GM18861 (cell line): Measurements from ENCODE around the gene PAIP1.
"Not testable (repeated sequence)": the region's sequence is repeated elsewhere in the genome, so short reads cannot be mapped to it uniquely, and the experiment has no call there.

Experiments
- ATAC-seq: cut with Tn5 transposase; IDR thresholded peaks from one replicate; pipeline ENCODE4 v1.9.1; 2021; ENCODE audit not compliant: unreplicated experiment

PAIP1 gene

DNA sequence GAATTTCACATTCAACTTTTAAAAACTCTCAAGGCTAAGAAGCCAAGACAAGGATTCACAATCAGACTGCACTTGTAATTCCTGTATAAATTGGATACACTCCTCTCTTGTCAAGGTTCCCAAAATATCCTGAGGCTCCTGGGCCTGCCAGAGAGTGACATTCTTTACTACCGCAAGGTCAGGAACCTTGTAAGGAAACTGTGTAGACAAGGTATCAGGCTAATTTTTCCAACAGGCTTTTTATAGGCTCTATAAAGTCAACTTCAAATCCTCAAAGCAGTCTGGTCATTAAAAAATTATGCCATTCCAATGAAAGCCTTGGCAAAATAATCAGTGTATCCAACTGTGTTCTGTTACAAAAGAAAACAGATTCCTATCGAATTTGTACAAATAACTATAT lies 15.5 kb upstream of the PAIP1 start:
- no peak for ATAC-seq

DNA sequence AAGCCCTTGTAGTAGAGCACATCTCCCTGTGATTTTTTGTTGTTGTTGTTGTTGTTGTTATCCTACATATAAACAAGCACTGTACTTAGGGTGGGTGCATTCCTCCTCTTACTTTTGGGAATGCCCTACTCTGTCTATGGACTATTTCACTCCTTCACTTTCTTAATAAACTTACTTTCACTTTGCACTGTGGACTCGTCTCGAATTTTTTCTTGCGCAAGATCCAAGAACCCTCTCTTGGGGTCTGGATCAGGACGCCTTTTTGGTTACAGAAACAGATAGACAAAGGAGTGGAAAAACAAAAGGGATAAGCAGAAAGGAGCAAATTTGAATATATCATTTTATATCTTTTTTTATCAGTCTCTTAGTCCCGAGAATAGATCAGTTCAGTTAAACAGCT lies 14.4 kb upstream of the PAIP1 start:
- ATAC-seq = no peak

- ATAC-seq = no peak
Measured at GRCh38 chr5:43570450-43571158, 13.7 kb upstream of the PAIP1 start.

DNA sequence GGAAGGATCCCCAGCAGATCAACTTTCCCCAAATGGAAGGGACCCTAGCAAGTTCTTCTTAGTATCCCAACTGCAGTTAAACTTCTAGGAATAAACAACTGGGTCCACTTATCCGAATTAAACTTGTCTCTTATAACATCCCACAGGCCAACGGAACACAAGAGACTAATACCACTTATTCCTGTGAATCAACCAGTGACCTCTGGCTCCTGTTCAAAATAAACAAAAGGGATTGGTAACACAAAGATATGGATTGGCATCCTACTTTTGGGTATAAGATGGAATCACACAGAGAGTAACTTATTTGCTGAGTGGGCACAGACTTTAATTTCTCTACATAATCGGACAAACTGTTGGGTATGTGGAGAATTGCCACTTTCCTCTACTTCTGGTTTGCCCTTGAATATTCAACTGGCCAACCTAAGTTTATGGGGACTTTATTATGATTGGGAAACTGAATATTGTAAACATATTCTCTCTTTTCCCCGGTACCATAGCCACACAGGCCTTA lies 12.4 kb upstream of the PAIP1 start:
- no peak for ATAC-seq

DNA sequence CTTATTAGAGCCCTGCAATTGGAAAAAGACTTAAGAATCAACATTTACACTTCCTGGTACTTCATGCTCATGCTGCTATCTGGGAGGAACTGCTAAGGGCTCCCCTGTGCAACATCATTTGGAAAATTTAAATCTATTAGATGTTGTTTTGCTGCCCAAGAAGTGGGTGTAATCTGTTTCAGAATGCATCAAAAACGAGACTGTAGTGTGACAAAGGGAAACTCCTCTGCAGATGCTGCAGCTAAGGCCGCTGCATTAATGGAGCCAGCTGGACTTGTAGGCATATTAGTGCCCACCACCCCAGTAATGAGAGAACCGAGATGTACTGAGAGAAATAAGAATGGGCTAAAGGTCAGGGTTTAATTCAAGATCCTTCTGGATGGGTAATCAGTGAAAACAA lies 11.1 kb upstream of the PAIP1 start:
- ATAC-seq = no peak

GRCh38 chr5:43565043-43565442 lies 8.2 kb upstream of the PAIP1 start:
- no peak for ATAC-seq

GRCh38 chr5:43564289-43564850 lies 7.5 kb upstream of the PAIP1 start:
- no peak for ATAC-seq

DNA sequence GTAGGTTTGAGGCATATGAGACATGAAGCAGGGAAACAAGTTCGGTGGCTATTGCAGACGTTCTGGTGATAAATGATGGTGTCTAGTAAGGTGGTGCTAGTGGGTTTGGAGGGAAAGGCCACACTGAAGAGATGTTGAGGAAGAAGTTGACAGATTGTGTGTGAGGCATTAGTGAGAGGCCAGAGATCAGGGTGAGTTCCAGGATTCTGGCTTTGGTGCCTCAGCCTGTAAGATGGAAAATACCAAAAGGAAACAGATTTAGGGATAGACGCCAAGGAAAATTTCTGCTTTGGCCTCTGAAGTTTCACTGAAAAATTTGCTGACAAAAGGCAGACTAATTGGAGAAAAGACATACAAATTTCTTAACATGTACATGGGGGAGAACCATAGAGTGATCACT lies 6.4 kb upstream of the PAIP1 start:
- no peak for ATAC-seq

DNA sequence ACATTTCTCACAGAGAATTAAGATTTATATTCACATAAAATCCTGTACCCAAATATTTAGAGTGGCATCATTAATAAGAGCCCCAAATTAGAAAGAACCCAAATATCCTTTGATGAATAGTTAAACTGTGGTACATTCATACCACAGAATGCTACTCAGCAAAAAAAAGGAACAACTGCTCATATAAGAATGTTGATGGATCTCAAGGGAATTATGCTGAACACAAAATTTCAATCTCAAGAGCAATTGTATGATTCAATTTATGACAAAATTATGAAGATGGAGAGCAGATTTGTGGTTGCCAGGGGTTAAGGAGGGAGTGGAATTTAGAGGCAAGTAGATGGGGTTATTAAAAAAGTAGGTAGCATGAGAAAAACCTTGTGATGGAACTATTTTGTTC lies 4.5 kb upstream of the PAIP1 start:
- ATAC-seq = no peak

- no peak for ATAC-seq
Measured at GRCh38 chr5:43560128-43560527, 3.3 kb upstream of the PAIP1 start.

DNA sequence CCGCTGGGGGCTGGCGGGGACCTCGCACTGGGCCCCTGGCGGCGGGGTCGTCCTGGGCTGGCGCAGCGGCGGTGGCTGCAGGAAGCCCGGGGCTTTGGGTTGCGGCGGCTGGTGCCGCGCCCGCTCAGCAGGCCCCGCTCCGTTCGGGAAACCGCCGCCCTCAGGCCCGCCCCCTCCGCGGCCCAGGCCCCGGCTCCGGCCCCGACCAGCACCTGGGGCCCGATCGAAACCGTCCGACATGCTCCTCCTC lies 345 bp downstream of the PAIP1 start:
- ATAC-seq = not testable (repeated sequence)

DNA sequence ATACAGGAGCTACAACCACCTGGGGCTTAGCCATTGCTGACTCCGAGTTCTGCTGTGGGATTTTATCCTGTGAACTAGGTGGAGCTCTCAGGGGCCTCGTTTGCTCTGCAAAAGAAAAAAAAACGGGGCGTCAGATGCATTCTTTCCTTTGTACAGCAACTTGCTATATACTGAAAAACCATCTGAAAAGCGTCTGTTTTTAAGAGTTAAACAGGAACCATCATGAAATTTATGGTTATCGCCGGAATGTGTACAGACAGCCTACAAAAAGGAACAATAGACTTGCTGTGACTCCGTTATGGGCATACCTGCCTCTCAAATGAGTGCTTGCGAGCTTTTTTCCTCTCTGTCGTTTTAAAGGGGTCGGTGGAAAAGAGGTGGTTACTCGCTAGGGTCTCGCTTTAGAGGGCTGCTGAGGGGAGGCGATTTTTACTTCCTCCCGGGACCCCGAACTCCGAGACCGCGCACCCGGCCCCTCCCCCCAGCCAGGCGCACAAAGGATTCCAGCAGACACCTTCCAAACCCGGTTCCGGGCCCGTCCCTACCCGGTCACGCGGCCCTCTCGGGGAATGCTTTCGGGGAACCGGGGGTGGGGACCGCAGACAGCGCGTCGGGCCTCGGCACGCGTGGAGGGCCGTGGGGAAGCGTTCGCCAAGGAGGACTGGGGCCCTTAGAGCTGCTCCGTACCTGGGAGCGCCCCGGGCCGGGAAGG lies 826 bp downstream of the PAIP1 start:
- peak; percentile 3 for ATAC-seq

DNA sequence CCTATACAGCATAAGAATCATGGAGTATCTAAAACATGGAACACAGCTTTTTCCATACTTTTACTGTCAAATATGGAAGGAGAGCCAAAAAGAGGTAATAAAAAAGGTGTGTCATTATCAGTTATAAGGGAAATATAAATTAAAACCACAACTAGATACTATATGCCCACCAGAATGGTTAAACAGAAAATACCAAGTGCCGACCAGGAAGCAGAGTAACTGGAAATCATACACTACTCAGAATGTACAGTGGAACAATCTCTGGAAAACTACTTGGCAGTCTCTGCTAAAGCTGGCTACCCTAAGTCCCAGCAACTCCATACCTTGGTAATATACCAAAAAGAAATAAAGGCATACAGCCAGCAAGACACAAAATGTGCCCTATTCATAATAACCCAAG lies 2.4 kb downstream of the PAIP1 start:
- ATAC-seq = no peak

- no peak for ATAC-seq
Measured at GRCh38 chr5:43553381-43553780, 3.5 kb downstream of the PAIP1 start.

DNA sequence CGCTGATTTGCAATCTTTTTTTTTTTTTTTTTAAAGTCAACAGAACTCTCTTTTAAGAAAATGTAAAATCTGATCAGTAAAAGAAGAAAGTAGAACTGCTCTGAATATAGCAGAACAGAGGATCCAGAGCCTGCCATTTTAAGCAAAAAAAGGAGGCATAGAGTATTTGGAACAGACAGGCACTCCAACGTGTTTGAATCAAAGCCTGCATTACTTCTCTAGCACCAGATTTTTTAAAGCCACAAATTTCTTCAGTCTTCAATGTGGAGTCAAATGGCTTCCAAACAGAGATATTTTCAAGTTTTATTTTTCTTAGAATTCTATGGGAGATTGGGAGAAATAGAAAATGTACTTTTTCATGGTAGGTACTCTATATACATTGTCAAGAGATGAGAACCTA lies 5.1 kb downstream of the PAIP1 start:
- ATAC-seq = no peak

- ATAC-seq = not testable (repeated sequence)
Measured at GRCh38 chr5:43549272-43549671, 7.6 kb downstream of the PAIP1 start.

DNA sequence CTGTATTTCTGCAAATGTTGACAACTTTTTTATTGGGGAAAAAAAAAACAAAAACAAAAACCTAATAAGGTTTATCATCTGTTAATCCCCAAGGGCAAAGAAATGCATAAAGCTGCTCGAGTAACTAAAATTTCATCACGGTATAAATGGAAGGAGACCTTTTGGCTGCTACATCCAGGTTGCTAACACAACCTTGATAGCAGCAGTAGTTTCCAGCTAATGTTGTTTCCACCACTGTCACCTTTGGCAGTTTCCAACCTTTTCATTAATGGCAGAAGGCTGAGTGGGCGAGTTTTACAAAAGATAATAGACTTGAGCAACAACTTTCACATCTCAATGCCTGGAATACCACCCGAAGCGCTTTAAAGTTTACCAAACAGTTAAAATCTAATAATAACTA lies 8.5 kb downstream of the PAIP1 start:
- ATAC-seq = no peak

- ATAC-seq = no peak
Measured at GRCh38 chr5:43547532-43547931, 9.3 kb downstream of the PAIP1 start.

- no peak for ATAC-seq
Measured at GRCh38 chr5:43543434-43543833, 13.4 kb downstream of the PAIP1 start.

DNA sequence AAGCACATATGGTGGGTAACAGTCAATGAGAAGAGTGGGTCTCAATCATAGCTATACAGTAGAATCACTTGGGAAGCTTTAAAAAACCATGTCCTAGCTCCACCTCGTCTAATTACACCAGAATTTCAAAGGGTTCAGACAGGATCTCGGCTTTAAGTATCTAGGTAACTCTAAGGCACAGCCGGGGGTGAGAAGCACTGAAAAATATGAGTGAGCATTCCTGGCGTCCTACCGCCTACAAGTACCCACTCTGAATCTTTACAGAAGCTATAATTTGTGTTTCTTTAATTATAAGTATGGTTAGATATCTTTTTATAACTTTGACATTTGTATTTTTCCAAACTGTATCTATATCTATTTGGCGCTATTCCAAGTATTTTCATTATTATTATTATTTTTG lies 16.1 kb downstream of the PAIP1 start:
- ATAC-seq = no peak

- no peak for ATAC-seq
Measured at GRCh38 chr5:43536972-43537371, 19.9 kb downstream of the PAIP1 start.

- no peak for ATAC-seq
Measured at GRCh38 chr5:43533646-43534045, 23.2 kb downstream of the PAIP1 start.

DNA sequence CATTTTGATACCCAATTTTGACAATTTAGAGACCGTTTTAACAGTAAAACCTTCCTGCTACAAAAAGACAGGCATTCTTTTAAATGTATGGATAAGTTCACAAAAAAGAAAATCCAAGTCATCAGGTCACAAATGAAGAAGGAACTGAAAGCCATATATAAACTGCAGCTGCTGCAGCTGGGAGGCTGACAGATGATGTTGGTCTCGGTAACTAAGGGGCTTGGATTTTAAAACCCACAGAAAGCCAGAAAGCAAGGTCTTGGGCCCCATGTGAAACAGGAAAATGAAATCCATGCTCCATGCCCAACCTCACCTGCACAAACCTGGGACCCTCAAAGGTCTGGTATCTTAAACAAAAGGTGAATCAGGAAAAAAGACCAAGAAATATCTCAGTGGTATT lies 26.2 kb downstream of the PAIP1 start:
- no peak for ATAC-seq
